ENCODE data around the gene UQCRQ. TPM values are rescaled to one million over a fixed set of nuclear protein-coding genes. Genes with fewer than 3 reads are reported as not detected.

Gene UQCRQ
- total and polyA plus RNA-seq, 3 experiments from 2014 or later, result 595 to 663 (median 615) TPM

GRCh38 chr5:132873119-132873929 lies 6.9 kb downstream of the UQCRQ start, which contains the start of gene LEAP2:
Gene LEAP2, plus strand, starts transcription at chr5:132873668. Its CDS starts 27 bp downstream, at chr5:132873695.
- no peak within 1 kb of the TSS for H3K4me3 ChIP-seq (ENCODE audit: low read length)
- no peaks in the 10 kb centered on the region for H3K9me3 ChIP-seq (ENCODE audit: low read length)
- H3K4me1 Mint-ChIP-seq, result peaks cover 6 to 10% (median 6%) of the 10 kb centered on the region in 3 donors
- ChIA-PET CTCF (interaction anchor here (2.1 kb wide), 1 partner anchor 44 kb away, joined by 7 read pairs; the partner anchor contains the start of gene SHROOM1), POLR2A (no interaction called here)
- peaks cover 0 to 67% (median 5%) of the 10 kb centered on the region in 3 donors for H3K36me3 Mint-ChIP-seq
- no peaks in the 10 kb centered on the region for H3K27me3 ChIP-seq (ENCODE audit: insufficient read depth, low read length, poor library complexity, severe bottlenecking)
- H3K4me3 Mint-ChIP-seq, result no peak within 1 kb of the TSS
- no peaks in the 10 kb centered on the region for H3K36me3 ChIP-seq (ENCODE audit: insufficient read depth, low read length)
- peak within 1 kb of the TSS; percentile 8 to 73 (median 55) for H3K27ac Mint-ChIP-seq
- no peak for DNase-seq
- H3K27me3 Mint-ChIP-seq, result no peaks in the 10 kb centered on the region
- H3K27ac ChIP-seq (ENCODE audit: low read depth, low read length), result no peak within 1 kb of the TSS
- no peaks in the 10 kb centered on the region for H3K9me3 Mint-ChIP-seq
- no peaks in the 10 kb centered on the region for H3K4me1 ChIP-seq (ENCODE audit: insufficient read depth, low read length)

GRCh38 chr5:132873930-132874271 lies 7.5 kb downstream of the UQCRQ start:
- H3K4me3 Mint-ChIP-seq, result no peak overlapping the region
- Histone ChIP-seq H3K36me3 (ENCODE audit: insufficient read depth, low read length) (no peaks in the 10 kb centered on the region), H3K27ac (ENCODE audit: low read depth, low read length) (no peak overlapping the region), H3K9me3 (ENCODE audit: low read length) (no peaks in the 10 kb centered on the region), H3K4me3 (ENCODE audit: low read length) (no peak overlapping the region), H3K27me3 (ENCODE audit: insufficient read depth, low read length, poor library complexity, severe bottlenecking) (no peaks in the 10 kb centered on the region), H3K4me1 (ENCODE audit: insufficient read depth, low read length) (no peaks in the 10 kb centered on the region)
- H3K27me3 Mint-ChIP-seq, result no peaks in the 10 kb centered on the region
- ChIA-PET CTCF (interaction anchor here (2.1 kb wide), 1 partner anchor 44 kb away, joined by 7 read pairs; the partner anchor contains the start of gene SHROOM1), POLR2A (no interaction called here)
- H3K27ac Mint-ChIP-seq, result peak overlapping the region in 3 of 8 donors; percentile 10 to 70 (median 42)
- H3K9me3 Mint-ChIP-seq, result no peaks in the 10 kb centered on the region
- peaks cover under 1 to 4% (median 4%) of the 10 kb centered on the region in 3 donors for H3K4me1 Mint-ChIP-seq
- DNase-seq, result no peak
- H3K36me3 Mint-ChIP-seq, result peaks cover 0 to 67% (median 6%) of the 10 kb centered on the region in 3 donors

- H3K27ac Mint-ChIP-seq, result peak overlapping the region in 2 of 8 donors; percentile 6 to 51
- no peak overlapping the region for H3K4me3 Mint-ChIP-seq
- Histone ChIP-seq H3K27ac (ENCODE audit: low read depth, low read length) (no peak overlapping the region), H3K27me3 (ENCODE audit: insufficient read depth, low read length, poor library complexity, severe bottlenecking) (no peaks in the 10 kb centered on the region), H3K9me3 (ENCODE audit: low read length) (no peaks in the 10 kb centered on the region), H3K36me3 (ENCODE audit: insufficient read depth, low read length) (peaks cover 18% of the 10 kb centered on the region), H3K4me1 (ENCODE audit: insufficient read depth, low read length) (no peaks in the 10 kb centered on the region), H3K4me3 (ENCODE audit: low read length) (no peak overlapping the region)
- POLR2A ChIA-PET, result no interaction called here
- no peak for DNase-seq
- peaks cover 0 to 3% (median 0%) of the 10 kb centered on the region in 3 donors for H3K4me1 Mint-ChIP-seq
- no peaks in the 10 kb centered on the region for H3K9me3 Mint-ChIP-seq
- no peaks in the 10 kb centered on the region for H3K27me3 Mint-ChIP-seq
- CTCF ChIA-PET, result no interaction called here
- peaks cover 0 to 69% (median 5%) of the 10 kb centered on the region in 3 donors for H3K36me3 Mint-ChIP-seq
Observed at GRCh38 chr5:132876020-132876759, 9.7 kb downstream of the UQCRQ start.

DNA sequence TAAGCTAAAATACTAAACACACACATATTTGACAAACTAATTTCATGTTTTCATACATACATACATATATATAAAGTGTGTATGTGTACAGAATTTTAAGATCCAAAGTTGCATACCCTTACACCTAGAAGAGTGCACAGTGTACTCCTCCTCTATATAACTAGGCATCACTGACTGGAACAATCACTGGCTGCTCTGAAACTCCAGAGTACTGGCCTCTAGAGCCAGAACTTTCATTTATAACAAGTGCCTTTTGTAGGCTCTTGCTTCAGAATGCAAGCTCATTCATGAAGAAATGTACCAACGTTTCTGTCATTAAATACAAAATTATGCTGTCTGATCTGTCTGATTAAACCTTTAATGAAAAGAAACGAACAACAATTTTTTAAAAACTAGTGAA lies 11.0 kb downstream of the UQCRQ start:
- no peak overlapping the region for H3K4me3 ChIP-seq (ENCODE audit: low read length)
- CTCF ChIA-PET, result no interaction called here
- peaks cover 18% of the 10 kb centered on the region for H3K36me3 ChIP-seq (ENCODE audit: insufficient read depth, low read length)
- no peaks in the 10 kb centered on the region for H3K4me1 ChIP-seq (ENCODE audit: insufficient read depth, low read length)
- no peaks in the 10 kb centered on the region for H3K27me3 ChIP-seq (ENCODE audit: insufficient read depth, low read length, poor library complexity, severe bottlenecking)
- H3K9me3 ChIP-seq (ENCODE audit: low read length), result no peaks in the 10 kb centered on the region
- H3K27ac ChIP-seq (ENCODE audit: low read depth, low read length), result no peak overlapping the region
- no peak for DNase-seq
- POLR2A ChIA-PET, result no interaction called here
- peaks cover 0 to 2% (median 0%) of the 10 kb centered on the region in 3 donors for H3K4me1 Mint-ChIP-seq
- H3K9me3 Mint-ChIP-seq, result no peaks in the 10 kb centered on the region
- H3K27ac Mint-ChIP-seq, result peak overlapping the region in 1 of 8 donors; percentile 3
- no peaks in the 10 kb centered on the region for H3K27me3 Mint-ChIP-seq
- peaks cover 0 to 72% (median 6%) of the 10 kb centered on the region in 3 donors for H3K36me3 Mint-ChIP-seq
- H3K4me3 Mint-ChIP-seq, result no peak overlapping the region

DNA sequence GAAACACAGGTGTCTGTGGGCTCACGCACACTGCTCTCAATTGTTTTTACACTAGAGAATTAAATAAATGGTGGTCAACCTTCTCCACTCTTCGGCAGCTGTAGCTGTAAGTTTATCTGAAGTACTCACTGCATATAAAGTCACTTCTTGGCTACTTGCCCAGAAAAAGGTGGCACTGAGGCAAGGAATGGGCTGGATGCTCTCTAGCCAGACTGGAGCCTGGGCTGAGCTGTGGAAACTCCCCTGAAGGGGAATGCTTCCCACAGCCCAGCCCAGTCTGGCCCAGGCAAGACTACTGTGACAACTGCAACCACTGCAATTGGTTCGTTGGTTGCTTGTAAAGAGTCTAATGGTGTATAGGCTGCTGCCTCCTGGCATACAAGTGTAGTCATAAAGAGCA lies 11.5 kb downstream of the UQCRQ start:
- no peak for DNase-seq
- no peaks in the 10 kb centered on the region for H3K9me3 ChIP-seq (ENCODE audit: low read length)
- Mint-ChIP-seq H3K9me3 (no peaks in the 10 kb centered on the region), H3K4me3 (no peak overlapping the region), H3K27me3 (no peaks in the 10 kb centered on the region), H3K27ac (peak overlapping the region in 4 of 8 donors; percentile 3 to 86 (median 21)), H3K4me1 (no peaks in the 10 kb centered on the region), H3K36me3 (peaks cover 2 to 72% (median 8%) of the 10 kb centered on the region in 3 donors)
- no peak overlapping the region for H3K27ac ChIP-seq (ENCODE audit: low read depth, low read length)
- H3K27me3 ChIP-seq (ENCODE audit: insufficient read depth, low read length, poor library complexity, severe bottlenecking), result no peaks in the 10 kb centered on the region
- H3K4me1 ChIP-seq (ENCODE audit: insufficient read depth, low read length), result no peaks in the 10 kb centered on the region
- H3K36me3 ChIP-seq (ENCODE audit: insufficient read depth, low read length), result peaks cover 18% of the 10 kb centered on the region
- H3K4me3 ChIP-seq (ENCODE audit: low read length), result no peak overlapping the region
- ChIA-PET POLR2A (no interaction called here), CTCF (no interaction called here)

GRCh38 chr5:132883261-132883834 lies 16.9 kb downstream of the UQCRQ start:
- Mint-ChIP-seq H3K27me3 (no peaks in the 10 kb centered on the region), H3K4me1 (peaks cover 0 to 4% (median 2%) of the 10 kb centered on the region in 3 donors), H3K9me3 (no peaks in the 10 kb centered on the region), H3K36me3 (peaks cover 3 to 88% (median 13%) of the 10 kb centered on the region in 3 donors), H3K27ac (peak overlapping the region; percentile 8 to 81 (median 35)), H3K4me3 (no peak overlapping the region)
- Histone ChIP-seq H3K4me1 (ENCODE audit: insufficient read depth, low read length) (no peaks in the 10 kb centered on the region), H3K27ac (ENCODE audit: low read depth, low read length) (no peak overlapping the region), H3K27me3 (ENCODE audit: insufficient read depth, low read length, poor library complexity, severe bottlenecking) (no peaks in the 10 kb centered on the region), H3K9me3 (ENCODE audit: low read length) (no peaks in the 10 kb centered on the region), H3K4me3 (ENCODE audit: low read length) (no peak overlapping the region), H3K36me3 (ENCODE audit: insufficient read depth, low read length) (peaks cover 39% of the 10 kb centered on the region)
- POLR2A ChIA-PET, result interaction anchor here (1.2 kb wide), 1 partner anchor 53 kb away, joined by 4 read pairs; the partner anchor contains the start of gene SHROOM1
- CTCF ChIA-PET, result interaction anchor here (0.9 to 1.6 kb wide), 8 partner anchors 8 to 136 kb away, joined by 3 to 11 read pairs (median 4); partner anchors contain the start of genes CCNI2, GDF9, SHROOM1 and UQCRQ
- DNase-seq, result peak in 2 of 5 donors; percentile 22 to 27

GRCh38 chr5:132884548-132884947 lies 18.1 kb downstream of the UQCRQ start:
- Histone ChIP-seq H3K9me3 (ENCODE audit: low read length) (no peaks in the 10 kb centered on the region), H3K36me3 (ENCODE audit: insufficient read depth, low read length) (peaks cover 40% of the 10 kb centered on the region), H3K4me3 (ENCODE audit: low read length) (no peak overlapping the region), H3K27ac (ENCODE audit: low read depth, low read length) (no peak overlapping the region), H3K4me1 (ENCODE audit: insufficient read depth, low read length) (no peaks in the 10 kb centered on the region), H3K27me3 (ENCODE audit: insufficient read depth, low read length, poor library complexity, severe bottlenecking) (no peaks in the 10 kb centered on the region)
- POLR2A ChIA-PET, result no interaction called here
- DNase-seq, result no peak
- H3K4me3 Mint-ChIP-seq, result no peak overlapping the region
- H3K4me1 Mint-ChIP-seq, result peaks cover 0 to 4% (median 2%) of the 10 kb centered on the region in 3 donors
- H3K27me3 Mint-ChIP-seq, result no peaks in the 10 kb centered on the region
- CTCF ChIA-PET, result no interaction called here
- H3K9me3 Mint-ChIP-seq, result no peaks in the 10 kb centered on the region
- peak overlapping the region in 2 of 8 donors; percentile 36 to 65 for H3K27ac Mint-ChIP-seq
- peaks cover 3 to 83% (median 15%) of the 10 kb centered on the region in 3 donors for H3K36me3 Mint-ChIP-seq

Data from CD8-positive, alpha-beta memory T cell (primary cell).